IPS-18c (cell line): ENCODE results near the gene ATXN7L1.

ENCODE experiments used
- H3K4me3 ChIP-seq: 2 replicates; pipeline ENCODE4 v1.7.0; 2013; ENCODE audit warnings: low read depth, mild to moderate bottlenecking, low read length, moderate library complexity; ENCODE audit not compliant: insufficient read depth
- H3K9me3 ChIP-seq: one replicate; pipeline ENCODE4 v1.6.1; 2013; ENCODE audit warnings: mild to moderate bottlenecking, low read length, moderate library complexity; ENCODE audit not compliant: control insufficient read depth, insufficient read depth

ATXN7L1 gene

GRCh38 chr7:105559926-105560325 is 316.5 kb downstream of the ATXN7L1 start:
- Histone ChIP-seq H3K9me3 (no peaks in the 10 kb centered on the region), H3K4me3 (no peak overlapping the region)
